Fibroblast of the aortic adventitia (primary cell): Measurements from ENCODE around the gene ERGIC1. TPM values are rescaled to one million over a fixed set of nuclear protein-coding genes. Genes with fewer than 3 reads are reported as not detected.
A peak's percentile ranks its signal among the peaks of the same experiment; 100 is the strongest.

ENCODE experiments used
- DNase-seq: peaks from one replicate; pipeline ENCODE4 v3.0.0-alpha.2; 2010; ENCODE audit warnings: low read depth
- H3K4me3 ChIP-seq: 2 replicates; pipeline ENCODE4 v1.5.1; 2011; ENCODE audit warnings: low read depth, mild to moderate bottlenecking, control low read depth, low read length, moderate library complexity
- CTCF ChIP-seq: IDR thresholded peaks from 2 replicates; pipeline ENCODE4 v1.5.1; 2011; ENCODE audit warnings: mild to moderate bottlenecking, low read length, control low read depth, inconsistent platforms; ENCODE audit not compliant: insufficient read depth
- total RNA-seq: library from RNA; depleted of rRNA; stranded (reverse); fragments of >200 nt; gene quantifications from 2 replicates; pipeline ENCODE4 v1.2.3, GENCODE V29; 2012; ENCODE audit warnings: low replicate concordance

ERGIC1 gene
- total RNA-seq, 1 donor, result 193 TPM

DNA sequence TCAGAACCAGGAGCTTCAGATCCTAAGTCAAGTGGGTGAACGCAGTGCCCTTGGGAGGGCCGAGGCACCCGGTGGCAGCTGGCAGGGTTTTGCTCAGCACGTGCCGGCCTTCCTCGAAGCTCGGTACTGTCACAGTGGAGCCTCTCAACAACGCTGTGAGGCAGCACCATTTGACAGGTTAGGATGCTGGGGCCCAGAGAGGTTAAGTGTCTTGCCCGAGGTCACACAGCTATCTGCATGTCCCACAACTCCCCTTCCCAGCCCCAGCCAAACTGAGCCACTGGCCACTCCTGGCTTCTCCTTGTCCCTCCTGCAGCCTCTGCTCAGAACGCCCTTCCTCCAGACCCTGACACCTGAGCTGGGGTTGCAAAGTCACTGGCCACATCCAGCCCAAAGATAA lies 81.5 kb downstream of the ERGIC1 start:
- H3K4me3 ChIP-seq, result no peak overlapping the region
- no peak for TF ChIP-seq CTCF
- DNase-seq, result no peak

- TF ChIP-seq CTCF, result no peak
- H3K4me3 ChIP-seq, result no peak overlapping the region
- no peak for DNase-seq
These were observed 84.6 kb downstream of the ERGIC1 start for GRCh38 chr5:172918421-172919371.

DNA sequence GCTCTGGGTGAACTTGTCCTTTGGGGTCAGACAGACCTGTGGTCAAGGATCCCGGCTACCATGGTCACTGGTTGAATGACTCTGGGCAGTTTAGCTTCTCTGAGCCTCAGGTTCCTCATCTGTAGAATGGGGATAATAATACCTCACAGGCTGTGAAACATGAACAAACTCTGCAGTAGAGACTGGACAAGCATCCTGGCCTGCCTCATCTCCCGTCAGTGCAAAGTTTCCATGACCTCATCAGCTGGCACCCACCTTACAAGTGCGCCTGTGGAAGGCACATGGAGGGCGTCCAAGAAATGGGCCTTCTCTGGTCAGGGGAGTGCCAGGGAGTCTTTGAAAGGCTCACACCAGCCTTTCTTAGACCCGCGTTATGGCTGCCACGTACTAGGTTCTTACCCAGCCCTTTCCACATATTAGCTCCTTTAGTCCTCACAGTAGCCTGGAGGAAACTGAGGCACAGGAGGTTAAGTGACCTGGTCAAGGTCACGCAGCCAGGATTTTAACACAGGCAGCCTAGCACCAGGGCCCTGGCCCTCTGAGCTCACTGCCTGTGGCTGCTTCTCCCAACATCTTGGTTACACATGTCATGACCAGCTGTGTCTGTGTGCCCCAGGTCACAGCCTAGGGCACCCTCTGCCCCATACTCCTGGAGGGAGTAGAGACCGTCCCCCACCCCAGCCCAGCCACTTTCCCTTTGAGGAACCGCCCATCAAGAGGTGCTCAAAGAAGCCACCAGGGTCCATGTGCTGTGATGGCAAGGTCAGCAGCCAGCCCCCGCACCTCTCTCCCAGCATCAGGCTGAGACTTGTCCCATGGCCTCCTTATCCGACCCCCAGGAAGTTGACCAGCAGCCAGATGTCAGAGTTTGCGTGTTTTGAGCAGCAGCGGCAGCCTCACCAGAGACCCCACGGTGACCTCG lies 85.7 kb downstream of the ERGIC1 start:
- no peak for TF ChIP-seq CTCF
- peak; percentile 82 for DNase-seq
- H3K4me3 ChIP-seq, result no peak overlapping the region

- H3K4me3 ChIP-seq, result no peak overlapping the region
- DNase-seq, result peak; percentile 97
- TF ChIP-seq CTCF, result no peak
These were observed 86.4 kb downstream of the ERGIC1 start for GRCh38 chr5:172920447-172920849.

- no peak overlapping the region for H3K4me3 ChIP-seq
These were observed 86.9 kb downstream of the ERGIC1 start for GRCh38 chr5:172920995-172921394.

GRCh38 chr5:172921906-172922305 lies 87.9 kb downstream of the ERGIC1 start:
- no peak overlapping the region for H3K4me3 ChIP-seq
- DNase-seq, result no peak
- no peak for TF ChIP-seq CTCF

More at GRCh38 chr5:172920995-172921394, 86.9 kb downstream of the ERGIC1 start:
- TF ChIP-seq CTCF, result no peak
- DNase-seq, result no peak
